HG02840 (cell line): ENCODE measurements around the gene RTP3.

ENCODE experiments used
- ATAC-seq: cut with Tn5 transposase; IDR thresholded peaks from one replicate; pipeline ENCODE4 v1.9.1; 2021; ENCODE audit warnings: mild to moderate bottlenecking, moderate library complexity, moderate number of reproducible peaks; ENCODE audit not compliant: unreplicated experiment, low FRiP score

Gene RTP3

DNA sequence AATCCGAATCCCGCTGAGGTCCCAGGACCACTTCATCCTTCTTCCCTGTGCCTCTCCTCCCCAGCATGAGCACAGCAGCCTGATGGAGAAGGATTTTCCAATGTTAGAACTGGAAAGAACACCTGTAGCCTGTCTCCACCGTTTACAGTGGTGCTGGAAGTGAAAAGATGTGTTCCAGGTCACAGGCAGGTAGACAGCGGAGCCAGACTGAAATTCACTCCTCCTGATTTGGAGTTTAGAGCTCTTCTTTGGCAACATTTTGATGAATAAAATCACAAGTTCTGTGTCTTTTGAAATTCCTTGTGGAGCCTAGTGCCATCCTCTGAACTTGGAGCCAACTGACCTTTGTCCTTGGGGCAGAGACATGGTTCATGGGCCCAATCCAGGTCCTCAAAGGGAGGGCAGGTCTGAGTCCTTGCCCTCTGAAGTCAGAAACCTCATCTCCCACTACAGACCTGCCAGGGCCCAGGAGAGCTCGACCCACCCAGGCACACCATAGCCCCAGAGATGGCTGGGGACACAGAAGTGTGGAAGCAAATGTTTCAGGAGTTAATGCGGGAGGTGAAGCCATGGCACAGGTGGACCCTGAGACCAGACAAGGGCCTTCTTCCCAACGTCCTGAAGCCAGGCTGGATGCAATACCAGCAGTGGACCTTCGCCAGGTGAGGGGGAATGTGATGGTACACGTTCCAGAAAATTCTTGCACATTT is at the start of gene RTP3:
Gene RTP3, plus strand, starts transcription at position 421 of the 710 bp plus-strand sequence. Its CDS starts 87 bp downstream, at position 508.
- ATAC-seq = no peak

DNA sequence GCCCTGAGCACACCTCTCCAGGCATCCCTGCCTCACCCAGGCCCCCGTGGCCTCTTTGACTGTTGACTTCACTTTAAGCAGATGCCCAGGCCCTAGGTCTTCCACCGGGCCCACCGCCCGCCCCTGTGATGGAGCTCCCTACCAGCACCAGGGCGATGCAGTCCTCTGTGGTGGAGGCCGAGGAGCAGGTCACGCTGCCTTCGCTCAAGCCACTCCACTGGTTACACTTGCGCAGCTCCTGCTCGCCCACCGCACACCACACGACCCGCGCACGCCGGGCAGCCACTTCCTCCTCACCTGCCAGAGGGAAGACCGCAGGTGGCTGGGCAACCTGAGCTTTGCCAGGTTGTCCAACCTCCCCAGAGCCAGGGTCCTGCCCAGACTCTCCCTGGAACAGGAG is 49.1 kb upstream of the RTP3 start:
- ATAC-seq = no peak

DNA sequence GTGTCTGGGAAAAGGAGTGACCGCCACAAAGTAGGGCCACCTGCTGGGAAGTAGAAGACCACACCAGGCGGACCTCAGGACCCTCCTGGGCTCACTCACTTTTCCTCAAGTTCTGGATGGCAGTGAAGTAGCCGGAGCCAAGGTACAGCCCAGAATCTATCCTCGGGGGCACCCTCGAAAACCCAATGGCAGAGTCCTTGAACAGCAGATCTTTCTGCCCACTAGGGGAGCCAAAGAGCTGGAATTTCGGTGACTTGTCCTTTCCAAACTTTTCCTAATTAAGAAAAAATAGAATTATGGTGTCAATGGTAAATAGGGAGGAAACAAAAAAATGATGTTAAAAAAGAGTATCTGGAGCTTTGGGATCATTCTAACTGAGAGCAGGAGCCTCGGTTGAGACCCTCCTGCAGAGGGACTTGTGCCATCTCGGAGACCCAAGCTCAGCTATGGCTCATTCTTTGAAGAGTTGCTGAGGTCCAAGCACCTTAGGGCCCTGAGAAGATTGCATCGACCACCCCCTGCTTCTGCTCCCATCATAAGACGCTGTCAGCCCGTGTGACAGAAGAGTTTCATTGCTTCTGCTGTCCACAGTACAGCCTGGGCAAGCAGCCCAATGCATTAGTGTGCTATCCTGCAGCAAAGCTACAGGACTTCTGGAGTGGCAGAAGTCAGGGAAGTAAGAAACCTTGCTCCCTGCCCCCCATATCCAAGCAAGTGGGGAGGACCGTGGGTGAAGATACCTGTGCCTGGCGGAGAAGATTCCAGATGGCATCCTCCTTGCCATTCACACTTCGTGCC is 47.8 kb upstream of the RTP3 start:
- no peak for ATAC-seq

DNA sequence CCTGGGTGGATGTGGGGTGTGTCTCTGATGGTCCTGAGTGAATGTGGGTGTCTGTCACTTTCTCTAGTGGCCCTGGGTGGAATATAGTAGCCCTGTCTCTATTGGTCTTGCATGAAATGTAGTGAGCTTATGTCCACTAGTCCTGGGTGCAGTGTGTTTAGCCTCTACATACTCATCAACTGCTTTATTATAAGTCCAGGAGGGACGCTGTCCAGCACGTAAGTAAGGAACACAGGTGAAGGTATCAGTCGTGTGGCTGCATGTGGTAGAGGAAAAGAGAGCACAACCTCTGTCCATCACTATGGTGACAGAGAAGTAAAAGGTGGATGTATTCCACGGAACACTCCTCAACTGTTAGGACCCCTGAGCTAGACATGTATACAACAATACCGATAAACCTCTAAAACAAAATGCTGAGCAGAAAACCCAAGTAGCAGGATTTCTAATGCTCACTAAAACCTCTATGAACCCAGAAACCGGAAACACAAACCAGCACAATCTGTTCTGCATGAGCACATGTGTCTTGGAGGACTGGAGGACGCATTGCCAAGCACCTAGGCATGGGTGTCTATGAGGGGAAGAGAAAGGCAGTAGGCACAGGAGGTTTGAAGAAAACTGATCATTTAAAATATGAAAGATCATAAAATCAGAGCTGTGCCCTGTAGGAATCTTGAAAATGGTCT is 44.1 kb upstream of the RTP3 start:
- ATAC-seq = no peak

DNA sequence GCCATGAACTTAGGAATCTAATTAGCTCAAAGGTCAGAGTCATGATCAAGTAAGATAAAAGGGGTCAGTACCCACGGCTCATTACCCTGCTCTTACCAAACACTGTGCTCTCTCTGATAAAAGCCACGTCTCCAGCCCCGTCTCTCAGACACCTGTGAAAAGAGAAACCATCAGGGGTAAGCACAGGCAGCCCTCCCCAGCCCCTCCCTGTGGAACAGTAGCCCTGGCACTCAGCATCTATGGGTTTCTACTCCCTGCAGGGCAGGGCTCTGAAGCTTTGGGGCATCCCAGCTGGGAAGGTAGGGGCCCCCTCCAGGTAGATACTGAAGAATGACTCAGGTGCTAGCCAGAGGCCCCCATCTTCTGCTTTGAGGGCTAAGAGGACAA is 43.6 kb upstream of the RTP3 start:
- no peak for ATAC-seq

DNA sequence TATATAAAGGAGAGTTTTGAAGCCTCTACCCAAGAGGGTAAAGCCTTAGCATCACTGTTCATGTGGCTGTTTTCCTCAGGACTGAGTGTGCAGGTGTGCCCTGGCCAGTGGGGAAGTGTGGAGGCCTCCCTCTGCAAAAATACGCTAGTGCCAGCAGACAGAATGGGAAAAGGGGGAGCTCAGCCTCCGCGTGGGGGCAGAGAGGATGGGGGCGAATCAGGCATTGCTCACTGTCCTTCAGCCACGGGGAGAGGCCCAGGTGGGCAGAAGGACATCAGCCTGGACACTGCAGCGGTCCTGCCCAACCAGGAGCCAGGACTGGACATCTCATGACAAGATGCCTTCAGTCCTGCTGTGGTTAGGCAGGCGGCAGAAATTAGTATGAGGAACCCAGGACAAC is 43.2 kb upstream of the RTP3 start:
- ATAC-seq = no peak

DNA sequence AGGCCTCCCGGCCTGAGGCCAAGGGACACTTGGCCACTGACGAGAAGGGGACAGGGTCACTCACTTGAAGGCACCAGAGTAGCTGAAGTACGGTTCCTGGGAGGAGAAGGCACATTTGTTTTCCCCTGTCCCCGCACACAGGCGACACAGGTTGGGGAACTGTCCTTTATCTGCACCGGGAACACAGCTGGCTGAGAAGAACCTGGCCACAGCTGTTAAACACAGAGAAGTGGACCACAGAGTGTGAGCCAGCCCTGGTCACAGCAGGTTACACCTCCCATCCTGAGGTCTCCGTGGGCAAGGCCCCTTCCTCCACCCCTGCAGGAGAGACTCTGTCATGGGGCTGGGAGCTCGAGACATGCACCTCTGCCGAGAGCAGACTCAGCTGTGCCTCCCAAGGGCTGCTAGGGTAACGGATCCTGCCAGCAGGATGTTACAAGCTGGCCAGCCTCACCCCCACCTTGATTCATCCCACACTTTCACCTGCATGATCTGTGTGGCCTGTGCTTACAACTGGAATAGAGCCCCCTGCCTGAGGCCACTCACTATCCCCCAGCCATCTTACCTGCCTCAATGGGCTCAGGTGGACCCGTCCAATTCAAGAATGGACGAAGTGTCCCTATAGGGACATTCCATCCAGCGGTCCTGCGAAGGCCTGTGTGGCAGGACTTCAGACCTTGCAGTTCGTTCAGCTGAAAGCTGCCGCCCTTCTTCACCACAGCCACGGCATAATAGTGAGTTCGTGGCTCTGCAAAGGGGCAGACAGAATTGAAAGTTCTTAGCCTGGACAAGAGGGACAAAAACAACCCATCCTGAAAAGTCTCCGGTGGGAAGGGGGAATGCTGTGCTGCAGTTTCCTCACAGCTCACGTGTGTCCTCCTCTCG is 42.3 kb upstream of the RTP3 start:
- no peak for ATAC-seq

DNA sequence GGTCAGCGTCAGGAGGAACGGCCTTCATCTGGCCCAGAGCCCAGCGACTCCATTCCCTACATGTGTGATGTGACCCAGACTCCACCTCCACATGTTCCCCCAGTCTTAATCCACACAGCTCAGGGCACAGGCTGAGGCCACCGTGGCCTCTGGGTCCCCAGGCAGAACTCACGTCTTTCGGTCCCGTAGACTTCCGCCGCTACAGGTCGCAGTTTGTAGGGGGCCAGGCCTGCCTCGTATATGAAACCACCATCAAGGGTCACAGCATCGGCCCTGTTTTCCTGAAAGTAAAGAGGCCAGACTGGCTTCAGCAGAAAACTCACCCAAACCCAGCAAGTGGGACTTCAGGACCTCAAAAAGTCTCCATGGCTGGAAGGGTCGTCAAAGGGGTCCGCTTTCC is 41.7 kb upstream of the RTP3 start:
- no peak for ATAC-seq

DNA sequence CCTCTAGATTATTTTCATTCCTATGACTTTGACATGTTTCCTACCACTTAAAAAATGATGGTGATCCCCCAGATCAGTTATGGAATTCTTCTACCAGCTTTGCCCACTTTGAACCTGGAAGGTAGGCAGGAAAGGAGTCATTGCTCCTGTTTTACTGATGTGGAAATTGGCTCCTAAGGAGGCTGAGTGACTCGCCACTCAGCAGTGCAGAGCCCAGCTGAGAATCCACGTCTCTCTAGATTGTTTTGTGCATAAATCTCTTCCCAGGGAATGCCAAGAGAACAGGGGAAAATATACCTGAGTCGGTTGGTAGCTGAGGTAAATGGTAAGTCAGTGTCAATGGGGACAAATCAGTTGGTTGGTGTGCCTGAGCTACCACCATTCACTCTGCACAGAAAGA is 37.7 kb upstream of the RTP3 start:
- ATAC-seq = no peak

DNA sequence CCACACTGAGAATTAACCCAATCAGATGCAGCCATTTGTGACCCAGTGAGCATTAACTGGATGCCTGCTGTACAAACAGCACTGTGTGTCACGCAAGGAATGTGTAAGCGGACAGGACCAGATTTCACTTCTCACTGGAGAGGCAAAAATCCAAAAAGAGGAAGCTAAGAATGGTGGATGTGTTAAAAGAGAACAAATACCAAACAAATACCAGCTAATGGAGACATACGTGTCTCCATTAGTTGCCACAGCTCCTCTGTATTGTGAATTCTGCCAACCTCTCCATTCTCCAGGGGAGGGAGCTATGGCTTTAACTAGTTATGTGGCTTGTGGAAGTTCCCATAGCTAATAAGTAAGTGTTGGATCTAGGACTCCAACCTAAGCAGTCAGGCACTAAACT is 35.7 kb upstream of the RTP3 start:
- no peak for ATAC-seq

DNA sequence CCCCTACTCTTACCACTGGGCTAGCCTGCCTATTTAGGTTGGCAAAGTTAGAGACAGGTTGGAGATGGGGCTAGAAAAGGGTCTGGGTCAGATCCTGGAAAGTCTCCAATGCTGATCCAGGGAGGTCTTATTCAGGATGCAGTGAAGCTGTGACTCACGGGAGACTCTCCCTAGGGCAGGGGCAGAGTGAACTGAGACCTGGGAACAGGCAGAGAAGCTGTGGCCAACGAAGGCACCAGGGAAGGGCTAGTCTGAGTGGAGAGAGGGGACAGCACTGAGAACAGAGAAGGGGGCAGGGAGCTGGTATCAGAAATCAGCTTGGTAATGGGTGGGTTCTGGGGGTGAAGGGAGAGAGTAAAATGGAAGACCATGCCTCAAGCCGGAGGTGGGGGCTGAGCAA is 35.3 kb upstream of the RTP3 start:
- ATAC-seq = no peak

DNA sequence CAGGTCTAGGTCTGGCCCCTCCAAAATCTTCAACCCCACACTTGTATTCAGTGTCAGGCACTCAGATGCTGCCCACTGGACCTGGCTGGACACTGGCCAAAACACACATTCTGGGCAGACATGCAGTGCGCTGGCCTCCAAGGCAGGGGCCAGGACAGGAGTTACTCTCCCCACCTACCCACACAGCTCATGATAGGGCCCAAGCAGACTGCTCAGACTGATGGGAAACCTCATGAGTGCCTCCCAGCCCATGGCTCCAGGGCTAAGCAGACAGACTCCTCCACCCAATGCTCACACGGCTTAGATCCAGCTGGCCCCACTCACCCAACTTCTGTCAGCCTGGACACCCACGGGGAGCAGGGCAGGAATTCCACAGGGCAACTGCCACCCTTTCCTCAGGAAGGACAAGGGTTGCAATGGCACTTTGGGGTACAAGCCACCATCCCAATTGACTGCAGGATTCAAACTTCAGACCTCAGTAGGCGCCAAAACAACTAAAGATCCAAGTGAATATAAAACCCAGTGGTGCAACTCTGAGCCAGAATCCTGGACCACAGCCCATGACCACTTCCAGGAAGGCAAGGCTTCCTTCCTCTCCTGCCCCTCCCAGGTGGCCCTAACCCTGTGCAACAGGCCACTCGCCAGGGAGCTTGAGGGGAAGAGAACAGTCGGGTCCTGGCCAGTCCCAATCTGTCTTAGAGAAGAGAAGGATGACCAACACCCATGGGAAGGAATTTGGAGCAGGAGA is 34.5 kb upstream of the RTP3 start:
- no peak for ATAC-seq

DNA sequence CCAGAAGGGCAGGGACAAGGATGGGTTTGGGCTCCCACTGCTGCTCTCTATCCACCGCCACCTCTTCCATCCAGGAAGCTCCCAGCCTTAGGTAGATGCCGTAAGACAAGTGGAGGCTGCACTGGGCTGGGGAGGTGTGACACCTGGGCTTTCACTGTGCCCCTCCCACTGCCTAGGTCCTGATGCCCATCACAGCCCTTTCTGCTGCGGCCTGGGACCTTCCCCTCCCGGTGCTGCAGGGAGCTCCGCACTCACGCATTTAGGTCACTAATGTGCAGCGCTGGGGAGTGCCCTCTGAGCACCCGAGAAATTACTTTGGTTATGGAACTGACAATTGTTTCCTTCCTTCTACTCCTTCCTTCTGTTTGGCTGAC is 33.9 kb upstream of the RTP3 start:
- no peak for ATAC-seq

DNA sequence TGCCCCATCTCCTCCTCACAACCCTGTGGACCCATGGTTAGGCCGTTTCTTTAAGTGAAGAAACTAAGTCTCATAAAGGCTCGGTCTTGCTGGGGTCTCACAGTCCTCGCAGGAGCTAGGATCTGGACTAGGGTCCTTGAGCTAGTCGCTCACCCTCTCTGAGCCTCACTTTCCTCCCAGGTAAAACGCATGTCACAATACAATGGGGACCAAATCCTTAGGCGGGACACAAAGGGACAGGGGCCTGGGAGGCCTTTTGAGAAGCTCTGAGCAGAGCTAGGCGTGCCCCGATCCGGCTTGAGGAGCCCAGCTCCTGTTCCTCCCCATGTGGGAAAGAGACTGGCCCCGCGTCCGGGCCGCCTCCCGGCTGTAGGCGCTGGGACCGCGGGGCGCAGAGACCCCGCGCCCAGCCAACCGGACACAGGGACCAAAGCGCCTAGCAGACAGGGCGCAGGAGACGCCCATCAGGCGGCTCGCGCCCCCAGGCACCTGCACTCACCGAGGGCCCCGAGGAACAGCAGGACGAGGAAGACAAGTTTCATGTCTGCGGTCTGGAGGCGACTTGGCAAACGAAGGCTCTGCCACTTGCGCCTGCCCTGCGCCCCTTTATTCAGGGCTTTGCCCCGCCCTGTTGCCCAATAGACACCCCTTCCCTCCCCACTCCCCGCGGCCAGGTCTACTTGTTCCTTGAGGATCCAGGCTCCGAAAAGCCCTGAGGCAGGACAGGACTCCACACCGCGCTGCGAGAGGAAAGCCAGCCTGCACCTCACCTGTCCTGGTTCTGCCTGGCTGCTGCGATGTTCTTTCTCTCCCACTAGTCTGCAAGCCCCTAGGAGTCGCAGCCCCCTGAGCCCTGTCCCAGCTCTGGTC is 33.2 kb upstream of the RTP3 start, which contains the start of gene LTF:
Gene LTF, minus strand, starts transcription at position 580 of the 870 bp plus-strand sequence. Its CDS starts 38 bp downstream, at position 542.
- no peak for ATAC-seq

DNA sequence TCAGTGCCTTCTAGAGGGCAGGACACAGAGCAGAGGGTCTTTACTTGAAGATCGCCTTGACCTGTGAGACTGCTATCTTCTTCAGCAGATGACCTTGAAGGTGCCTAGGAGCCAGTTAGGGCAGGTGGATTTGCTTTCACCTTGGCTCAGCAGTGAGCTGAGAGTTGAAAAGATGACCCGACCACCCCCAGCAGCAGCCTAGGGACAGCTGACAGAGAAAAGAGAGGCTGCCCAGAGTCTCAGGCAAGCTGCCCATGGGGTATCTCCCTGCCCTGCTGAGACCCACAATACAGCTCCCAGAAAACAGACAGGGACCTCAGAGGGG is 32.6 kb upstream of the RTP3 start:
- no peak for ATAC-seq

DNA sequence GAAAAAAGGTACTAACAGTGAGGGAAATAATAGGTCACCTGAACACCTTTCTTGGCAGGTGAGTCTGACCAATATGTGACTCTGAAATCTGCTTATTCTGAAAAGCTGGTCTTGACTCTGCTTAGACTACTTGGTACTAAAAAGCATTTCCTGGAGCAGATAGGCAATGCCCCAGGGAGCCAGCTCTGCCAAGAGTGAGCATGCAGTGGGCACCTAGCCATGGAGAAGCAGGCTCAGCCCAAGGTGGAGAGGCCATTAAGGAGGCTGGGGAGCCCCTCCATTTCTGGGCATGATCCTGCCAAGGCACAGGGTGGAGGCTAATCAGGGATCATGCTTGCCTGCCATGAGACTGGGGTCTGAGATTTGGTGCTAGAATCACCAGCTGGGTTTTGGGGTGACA is 31.5 kb upstream of the RTP3 start:
- no peak for ATAC-seq

DNA sequence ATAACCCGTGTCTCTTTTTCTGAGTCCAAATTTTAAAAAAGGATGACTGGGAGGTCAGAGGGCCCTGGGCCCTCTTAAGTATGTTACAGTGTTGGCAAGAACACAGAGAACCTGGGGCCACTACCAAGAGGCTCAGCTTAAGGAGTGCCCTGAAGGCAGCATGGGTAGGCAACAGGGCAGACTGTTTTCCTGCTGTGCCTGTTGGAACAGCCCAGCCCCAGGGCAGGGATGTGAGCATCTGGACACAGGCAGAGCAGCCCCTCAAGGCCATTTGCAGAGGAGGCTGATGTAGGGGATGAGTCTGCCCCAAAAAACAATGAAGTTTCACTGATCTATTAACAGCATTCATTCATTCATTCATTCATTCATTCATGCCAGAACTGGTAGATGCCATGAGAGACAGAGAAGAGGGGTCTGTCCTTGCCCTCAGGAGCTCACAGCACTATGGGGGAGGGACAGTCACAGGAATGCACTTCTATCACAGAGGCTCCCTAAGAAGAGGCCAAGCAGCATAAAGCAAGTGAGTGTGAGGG is 30.8 kb upstream of the RTP3 start:
- ATAC-seq = no peak

DNA sequence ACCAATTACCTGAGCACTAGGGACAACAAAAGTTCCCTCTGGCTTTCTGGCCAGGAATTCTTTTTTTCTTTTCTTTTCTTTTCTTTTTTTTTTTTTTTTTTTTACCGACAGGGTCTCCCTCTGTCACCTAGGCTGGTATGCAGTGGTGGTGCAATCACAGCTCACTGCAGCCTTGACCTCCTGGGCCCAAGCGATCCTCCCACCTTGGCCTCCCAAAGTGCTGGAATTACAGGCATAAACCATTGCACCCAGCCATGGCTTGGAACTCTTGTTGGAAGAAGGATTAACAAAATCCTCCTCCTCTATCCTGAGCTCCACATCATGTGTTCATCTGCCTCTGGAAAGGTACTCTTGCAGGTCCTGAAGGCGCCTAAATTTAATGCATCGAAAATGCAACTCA is 30.2 kb upstream of the RTP3 start:
- no peak for ATAC-seq
